ENCODE measurements around the gene STARD3.

Gene STARD3

GRCh38 chr17:39711851-39712250, 74.9 kb downstream of the STARD3 start:
- Histone ChIP-seq H3K27me3 (ENCODE audit: insufficient read depth, low read length) (no peaks in the 10 kb centered on the region), H3K36me3 (ENCODE audit: insufficient read depth, low read length) (peaks cover 3% of the 10 kb centered on the region; the same call in 1 of the 2 replicates), H3K4me1 (ENCODE audit: control insufficient read depth, insufficient read depth, low read length, unreplicated experiment) (no peaks in the 10 kb centered on the region), H3K4me3 (ENCODE audit: low read depth, low read length) (no peak overlapping the region), H3K27ac (ENCODE audit: low read depth, low read length) (no peak overlapping the region), H2AFZ (ENCODE audit: low read length, unreplicated experiment) (no peak overlapping the region), H3K79me2 (ENCODE audit: control insufficient read depth, insufficient read depth, low read length, unreplicated experiment) (no peaks in the 10 kb centered on the region)
